ENCODE measurements around the gene SLC30A2. TPM values are rescaled to one million over a fixed set of nuclear protein-coding genes. Genes with fewer than 3 reads are reported as not detected.
A peak's percentile ranks its signal among the peaks of the same experiment; 100 is the strongest.

SLC30A2 gene
- total and polyA plus RNA-seq, 9 of the 15 experiments (the other 6 are each of a cell fraction or from before 2014, with no cell fraction given), result 0.01 to 0.18 (median 0.06) TPM; not detected in 3

- Histone ChIP-seq H3K36me3 (ENCODE audit: control insufficient read depth, insufficient read depth, low read length) (no peaks in the 10 kb centered on the region), H3K4me1 (replicated peaks in 1 of 2; ENCODE audit: control insufficient read depth in 2 of 2, insufficient read depth in 2 of 2, low read length in 2 of 2) (peaks cover 40% of the 10 kb centered on the region in 2 experiments), H3K79me2 (ENCODE audit: control insufficient read depth, insufficient read depth, low read length) (peaks cover 8% of the 10 kb centered on the region; the same call in 1 of the 3 replicates), H3K4me2 (ENCODE audit: insufficient read depth, low read length) (peak overlapping the region; percentile 82), H3K9ac (ENCODE audit: insufficient read depth in 1 of 2, low read depth in 2 of 2, low read length in 2 of 2) (peak overlapping the region; percentile 69 to 90), H3K9me1 (ENCODE audit: control insufficient read depth, insufficient read depth, low read length) (no peaks in the 10 kb centered on the region), H3K27me3 (ENCODE audit: control insufficient read depth in 2 of 2, insufficient read depth in 2 of 2, low read length in 2 of 2) (no peaks in the 10 kb centered on the region), H3K4me3 (peak overlapping the region; percentile 43), H3K27ac (ENCODE audit: extremely low read depth, low read depth, low read length) (peak overlapping the region; percentile 59), H3K9me3 (replicated peaks; ENCODE audit: control insufficient read depth, insufficient read depth, low read depth, low read length) (no peaks in the 10 kb centered on the region), H2AFZ (ENCODE audit: low read depth, low read length) (peak overlapping the region; percentile 67), H4K20me1 (replicated peaks; ENCODE audit: control insufficient read depth, insufficient read depth, low read length) (no peaks in the 10 kb centered on the region)
- CTCF ChIA-PET (ENCODE audit: low intra/inter-chr PET ratio), result interaction anchor here (0.6 to 3.5 kb wide), 6 partner anchors 87 to 187 kb away, joined by 3 to 120 read pairs (median 3); partner anchors contain the start of gene STMN1
- intact Hi-C loops (cut with micrococcal nuclease), result loop anchor here (10.0 kb wide), 1 partner anchor 172 kb away; no protein-coding TSS in a partner anchor
- DNase-seq (ENCODE audit: extremely low read depth in 1 of 4, low spot score in 3 of 4) (peak in 2 of 4 experiments; percentile 38 to 68), FAIRE-seq (peak; percentile 46), ATAC-seq (peak; percentile 11)
- under 1% methylated on average over 13 of the region's 13 CpGs for WGBS (ENCODE audit: insufficient coverage, low coverage, missing lambda C conversion rate)
- in situ Hi-C loops (cut with MboI), result loop anchor here (5.0 kb wide), 1 partner anchor 100 kb away; no protein-coding TSS in a partner anchor
- BruUV-seq (replicated peaks), result TSS peak; percentile 66
- POLR2A ChIA-PET, result interaction anchor here (0.6 to 5.5 kb wide), 19 partner anchors 9 to 598 kb away, joined by 3 to 89 read pairs (median 4); partner anchors contain the start of genes PAQR7 and SELENON
- TF ChIP-seq CAMTA2 (CRISPR knock-in tag; conservative IDR thresholded peaks at IDR 0.05) (no peak), ZNF561 (CRISPR knock-in tag; conservative IDR thresholded peaks at IDR 0.05) (no peak), THAP7 (CRISPR knock-in tag; IDR thresholded peaks at IDR 0.05) (no peak), SMARCE1 (IDR thresholded peaks at IDR 0.05) (peak; percentile 22), CXXC5 (CRISPR knock-in tag; IDR thresholded peaks at IDR 0.05) (peak; percentile 43), POLR2G (IDR thresholded peaks at IDR 0.05; ENCODE audit: low read depth, low read length) (peak; percentile 37; the same call in 1 of the 2 replicates), RCOR1 (IDR thresholded peaks at IDR 0.05; ENCODE audit: borderline replicate concordance in 1 of 2, low read depth in 2 of 2, low read length in 2 of 2) (peak in 1 of 2 experiments; percentile 77; a peak in 1 of 4 replicates), KAT7 (CRISPR knock-in tag; IDR thresholded peaks at IDR 0.05; ENCODE audit: borderline replicate concordance) (peak; percentile 74; the same call in 1 of the 2 replicates)
- TF ChIP-seq, protein P1, sequence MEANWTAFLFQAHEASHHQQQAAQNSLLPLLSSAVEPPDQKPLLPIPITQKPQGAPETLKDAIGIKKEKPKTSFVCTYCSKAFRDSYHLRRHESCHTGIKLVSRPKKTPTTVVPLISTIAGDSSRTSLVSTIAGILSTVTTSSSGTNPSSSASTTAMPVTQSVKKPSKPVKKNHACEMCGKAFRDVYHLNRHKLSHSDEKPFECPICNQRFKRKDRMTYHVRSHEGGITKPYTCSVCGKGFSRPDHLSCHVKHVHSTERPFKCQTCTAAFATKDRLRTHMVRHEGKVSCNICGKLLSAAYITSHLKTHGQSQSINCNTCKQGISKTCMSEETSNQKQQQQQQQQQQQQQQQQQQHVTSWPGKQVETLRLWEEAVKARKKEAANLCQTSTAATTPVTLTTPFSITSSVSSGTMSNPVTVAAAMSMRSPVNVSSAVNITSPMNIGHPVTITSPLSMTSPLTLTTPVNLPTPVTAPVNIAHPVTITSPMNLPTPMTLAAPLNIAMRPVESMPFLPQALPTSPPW (CRISPR knock-in tag; IDR thresholded peaks at IDR 0.05), result no peak
- TF ChIP-seq, protein P2, sequence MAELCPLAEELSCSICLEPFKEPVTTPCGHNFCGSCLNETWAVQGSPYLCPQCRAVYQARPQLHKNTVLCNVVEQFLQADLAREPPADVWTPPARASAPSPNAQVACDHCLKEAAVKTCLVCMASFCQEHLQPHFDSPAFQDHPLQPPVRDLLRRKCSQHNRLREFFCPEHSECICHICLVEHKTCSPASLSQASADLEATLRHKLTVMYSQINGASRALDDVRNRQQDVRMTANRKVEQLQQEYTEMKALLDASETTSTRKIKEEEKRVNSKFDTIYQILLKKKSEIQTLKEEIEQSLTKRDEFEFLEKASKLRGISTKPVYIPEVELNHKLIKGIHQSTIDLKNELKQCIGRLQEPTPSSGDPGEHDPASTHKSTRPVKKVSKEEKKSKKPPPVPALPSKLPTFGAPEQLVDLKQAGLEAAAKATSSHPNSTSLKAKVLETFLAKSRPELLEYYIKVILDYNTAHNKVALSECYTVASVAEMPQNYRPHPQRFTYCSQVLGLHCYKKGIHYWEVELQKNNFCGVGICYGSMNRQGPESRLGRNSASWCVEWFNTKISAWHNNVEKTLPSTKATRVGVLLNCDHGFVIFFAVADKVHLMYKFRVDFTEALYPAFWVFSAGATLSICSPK (IDR thresholded peaks at IDR 0.05; ENCODE audit: borderline replicate concordance), result 0 out of 2 replicates have a peak, but pooled peaks have one; percentile 34
Observed at GRCh38 chr1:25996966-25997827, 48.7 kb downstream of the SLC30A2 start.
